ENCODE results near the gene FAM241A. TPM values are rescaled to one million over a fixed set of nuclear protein-coding genes. Genes with fewer than 3 reads are reported as not detected.
A peak's percentile ranks its signal among the peaks of the same experiment; 100 is the strongest.

FAM241A gene
- total and polyA plus RNA-seq, 2 of the 13 experiments (the other 11 are each of a cell fraction or from before 2014, with no cell fraction given), result 0.61 to 0.69 TPM

GRCh38 chr4:112145790-112146501, 692 bp downstream of the FAM241A start (continued):
- TF ChIP-seq HMGXB4 (CRISPR knock-in tag; IDR thresholded peaks at IDR 0.05; ENCODE audit: borderline replicate concordance in 1 of 2, low read depth in 1 of 2), result peak in 1 of 2 experiments; percentile 59; a peak in 3 of 4 replicates
- no peak for TF ChIP-seq ZNF225 (CRISPR knock-in tag; IDR thresholded peaks at IDR 0.05)
- TF ChIP-seq ZNF782 (CRISPR knock-in tag; IDR thresholded peaks at IDR 0.05; ENCODE audit: borderline replicate concordance), result no peak
- TF ChIP-seq STAT5B (CRISPR knock-in tag; IDR thresholded peaks at IDR 0.05), result no peak
- TF ChIP-seq ATF5 (CRISPR knock-in tag; IDR thresholded peaks at IDR 0.05; ENCODE audit: low read depth), result no peak
- no peak for TF ChIP-seq ZFP82 (CRISPR knock-in tag; IDR thresholded peaks at IDR 0.05; ENCODE audit: borderline replicate concordance)
- no peak for TF ChIP-seq HOXA7 (CRISPR knock-in tag; IDR thresholded peaks at IDR 0.05)
- no peak for TF ChIP-seq HCFC1 (IDR thresholded peaks at IDR 0.05; ENCODE audit: low read depth, low read length)
- no peak for TF ChIP-seq ZSCAN22 (CRISPR knock-in tag; IDR thresholded peaks at IDR 0.05)
- TF ChIP-seq PRPF4 (IDR thresholded peaks at IDR 0.05; ENCODE audit: low read depth, low read length, poor library complexity, severe bottlenecking), result no peak
- 0 out of 2 replicates have a peak, but pooled peaks have one; percentile 34 for TF ChIP-seq ZNF598 (CRISPR knock-in tag; IDR thresholded peaks at IDR 0.05; ENCODE audit: borderline replicate concordance)
- TF ChIP-seq SOX5 (CRISPR knock-in tag; IDR thresholded peaks at IDR 0.05; ENCODE audit: borderline replicate concordance), result no peak
- peak; percentile 39; the same call in 1 of the 2 replicates for TF ChIP-seq NR2C2 (CRISPR knock-in tag; IDR thresholded peaks at IDR 0.05; ENCODE audit: borderline replicate concordance)
- no peak for TF ChIP-seq GTF3A (CRISPR knock-in tag; conservative IDR thresholded peaks at IDR 0.05)
- no peak for TF ChIP-seq ZNF20 (CRISPR knock-in tag; IDR thresholded peaks at IDR 0.05)
- no peak for TF ChIP-seq BRCA1 (CRISPR knock-in tag; IDR thresholded peaks at IDR 0.05)
- 0 out of 2 replicates have a peak, but pooled peaks have one; percentile 24 for TF ChIP-seq ISL2 (CRISPR knock-in tag; IDR thresholded peaks at IDR 0.05)
- TF ChIP-seq ISX (CRISPR knock-in tag; conservative IDR thresholded peaks at IDR 0.05), result no peak
- TF ChIP-seq POLR2AphosphoS2 (IDR thresholded peaks at IDR 0.05; ENCODE audit: low read depth, low read length), result no peak
- TF ChIP-seq TCF7 (IDR thresholded peaks at IDR 0.05; ENCODE audit: low read depth), result no peak
- TF ChIP-seq ARID5B (CRISPR knock-in tag; IDR thresholded peaks at IDR 0.05), result 0 out of 2 replicates have a peak, but pooled peaks have one; percentile 24
- TF ChIP-seq ZNF589 (CRISPR knock-in tag; conservative IDR thresholded peaks at IDR 0.05), result no peak
- no peak for TF ChIP-seq BRD4 (CRISPR knock-in tag; IDR thresholded peaks at IDR 0.05)
- TF ChIP-seq ZNF567 (CRISPR knock-in tag; IDR thresholded peaks at IDR 0.05; ENCODE audit: borderline replicate concordance), result no peak
- no peak for TF ChIP-seq KLF13 (CRISPR knock-in tag; IDR thresholded peaks at IDR 0.05)

Data from HepG2 (cell line).